HEK293 (cell line): Measurements from ENCODE around the gene FBXO45.

ENCODE experiments used
- CTCF ChIA-PET: fragments of 350-600 bp; formaldehyde crosslinking; extraction: SDS; loops from one replicate; lab custom pipeline; 2021; ENCODE audit warnings: antibody characterized with exemption; lab: Yijun Ruan, JAX
- POLR2A ChIA-PET: fragments of 300-600 bp; formaldehyde crosslinking; extraction: SDS; loops from one replicate; lab custom pipeline; 2020; ENCODE audit warnings: antibody characterized with exemption, inconsistent platforms; lab: Yijun Ruan, JAX
- H3K27ac ChIP-seq: fragments of 200-500 bp; sonication (Bioruptor generic); 2 replicates; pipeline ENCODE4 v1.5.1; 2014; ENCODE audit warnings: low read depth, low read length, control low read depth, inconsistent platforms; ENCODE audit errors: extremely low read depth
- H3K36me3 ChIP-seq, 2 experiments: fragments of 200-500 bp in 1 of 2; sonication (Bioruptor generic) in 1 of 2; 1 replicate in 1 of 2; 2 replicates in 1 of 2; pipeline ENCODE4 v1.5.1; 2014 to 2017; ENCODE audit warnings: inconsistent platforms in 2 of 2, low read length in 2 of 2; ENCODE audit not compliant: control insufficient read depth in 2 of 2, insufficient read depth in 1 of 2
- H3K4me1 ChIP-seq: fragments of 200-500 bp; sonication (Bioruptor generic); 2 replicates; pipeline ENCODE4 v1.5.1; 2014; ENCODE audit warnings: mild to moderate bottlenecking, low read length, inconsistent platforms; ENCODE audit not compliant: control insufficient read depth, insufficient read depth
- H3K4me3 ChIP-seq: 2 replicates; pipeline ENCODE4 v1.5.1; 2011; ENCODE audit warnings: low read depth, mild to moderate bottlenecking, control low read depth, low read length, moderate library complexity
- H3K9me3 ChIP-seq: fragments of 200-500 bp; sonication (Bioruptor generic); 2 replicates; pipeline ENCODE4 v1.5.1; 2014; ENCODE audit warnings: low read depth, low read length, inconsistent platforms; ENCODE audit not compliant: control insufficient read depth, insufficient read depth
- ATF2 ChIP-seq: fragments of 450-650 bp; formaldehyde crosslinking; IDR thresholded peaks from 2 replicates; pipeline ENCODE4 v1.5.1; 2016; ENCODE audit warnings: missing biosample characterization, missing genetic modification characterization, low read depth
- BCL6B ChIP-seq: fragments of 450-650 bp; formaldehyde crosslinking; IDR thresholded peaks from 2 replicates; pipeline ENCODE4 v1.5.1; 2017; ENCODE audit warnings: missing biosample characterization, missing genetic modification characterization
- FEZF1 ChIP-seq: fragments of 450-650 bp; formaldehyde crosslinking; IDR thresholded peaks from 2 replicates; pipeline ENCODE4 v1.5.1; 2016; ENCODE audit warnings: missing biosample characterization, missing genetic modification characterization
- GLIS2 ChIP-seq: fragments of 450-650 bp; formaldehyde crosslinking; IDR thresholded peaks from 2 replicates; pipeline ENCODE4 v1.5.1; 2016; ENCODE audit warnings: missing biosample characterization, missing genetic modification characterization
- KLF8 ChIP-seq: fragments of 450-650 bp; formaldehyde crosslinking; IDR thresholded peaks from 2 replicates; pipeline ENCODE4 v1.5.1; 2016; ENCODE audit warnings: missing biosample characterization, missing genetic modification characterization
- ZIC2 ChIP-seq: fragments of 450-650 bp; formaldehyde crosslinking; IDR thresholded peaks from 2 replicates; pipeline ENCODE4 v1.5.1; 2016; ENCODE audit warnings: missing biosample characterization, missing genetic modification characterization
- ZNF132 ChIP-seq: fragments of 450-650 bp; formaldehyde crosslinking; IDR thresholded peaks from 2 replicates; pipeline ENCODE4 v1.5.1; 2017; ENCODE audit warnings: missing biosample characterization, missing genetic modification characterization, borderline replicate concordance
- ZNF138 ChIP-seq: fragments of 450-650 bp; formaldehyde crosslinking; IDR thresholded peaks from 2 replicates; pipeline ENCODE4 v1.5.1; 2016; ENCODE audit warnings: missing biosample characterization, missing genetic modification characterization, borderline replicate concordance
- ZNF324 ChIP-seq: fragments of 450-650 bp; formaldehyde crosslinking; IDR thresholded peaks from 2 replicates; pipeline ENCODE4 v1.5.1; 2016; ENCODE audit warnings: missing biosample characterization, missing genetic modification characterization
- ZNF501 ChIP-seq: fragments of 450-650 bp; formaldehyde crosslinking; IDR thresholded peaks from 2 replicates; pipeline ENCODE4 v1.5.1; 2016; ENCODE audit warnings: missing biosample characterization, missing genetic modification characterization
- ZNF704 ChIP-seq: fragments of 450-650 bp; formaldehyde crosslinking; IDR thresholded peaks from 2 replicates; pipeline ENCODE4 v1.5.1; 2016; ENCODE audit warnings: missing biosample characterization, missing genetic modification characterization
- TF ChIP-seq, protein P1 (sequence below): fragments of 450-650 bp; formaldehyde crosslinking; conservative IDR thresholded peaks from 2 replicates; pipeline ENCODE4 v1.5.1; 2016; ENCODE audit warnings: low read depth, missing biosample characterization, missing genetic modification characterization
- TF ChIP-seq, protein P2 (sequence below): fragments of 450-650 bp; formaldehyde crosslinking; IDR thresholded peaks from 2 replicates; pipeline ENCODE4 v1.5.1; 2016; ENCODE audit warnings: missing biosample characterization, missing genetic modification characterization
- TF ChIP-seq, protein P3 (sequence below): fragments of 450-650 bp; formaldehyde crosslinking; IDR thresholded peaks from 2 replicates; pipeline ENCODE4 v1.5.1; 2016; ENCODE audit warnings: missing biosample characterization, missing genetic modification characterization, borderline replicate concordance

The FBXO45 gene

GRCh38 chr3:196632046-196632751, 63.7 kb downstream of the FBXO45 start (continued):
- TF ChIP-seq, protein P1, sequence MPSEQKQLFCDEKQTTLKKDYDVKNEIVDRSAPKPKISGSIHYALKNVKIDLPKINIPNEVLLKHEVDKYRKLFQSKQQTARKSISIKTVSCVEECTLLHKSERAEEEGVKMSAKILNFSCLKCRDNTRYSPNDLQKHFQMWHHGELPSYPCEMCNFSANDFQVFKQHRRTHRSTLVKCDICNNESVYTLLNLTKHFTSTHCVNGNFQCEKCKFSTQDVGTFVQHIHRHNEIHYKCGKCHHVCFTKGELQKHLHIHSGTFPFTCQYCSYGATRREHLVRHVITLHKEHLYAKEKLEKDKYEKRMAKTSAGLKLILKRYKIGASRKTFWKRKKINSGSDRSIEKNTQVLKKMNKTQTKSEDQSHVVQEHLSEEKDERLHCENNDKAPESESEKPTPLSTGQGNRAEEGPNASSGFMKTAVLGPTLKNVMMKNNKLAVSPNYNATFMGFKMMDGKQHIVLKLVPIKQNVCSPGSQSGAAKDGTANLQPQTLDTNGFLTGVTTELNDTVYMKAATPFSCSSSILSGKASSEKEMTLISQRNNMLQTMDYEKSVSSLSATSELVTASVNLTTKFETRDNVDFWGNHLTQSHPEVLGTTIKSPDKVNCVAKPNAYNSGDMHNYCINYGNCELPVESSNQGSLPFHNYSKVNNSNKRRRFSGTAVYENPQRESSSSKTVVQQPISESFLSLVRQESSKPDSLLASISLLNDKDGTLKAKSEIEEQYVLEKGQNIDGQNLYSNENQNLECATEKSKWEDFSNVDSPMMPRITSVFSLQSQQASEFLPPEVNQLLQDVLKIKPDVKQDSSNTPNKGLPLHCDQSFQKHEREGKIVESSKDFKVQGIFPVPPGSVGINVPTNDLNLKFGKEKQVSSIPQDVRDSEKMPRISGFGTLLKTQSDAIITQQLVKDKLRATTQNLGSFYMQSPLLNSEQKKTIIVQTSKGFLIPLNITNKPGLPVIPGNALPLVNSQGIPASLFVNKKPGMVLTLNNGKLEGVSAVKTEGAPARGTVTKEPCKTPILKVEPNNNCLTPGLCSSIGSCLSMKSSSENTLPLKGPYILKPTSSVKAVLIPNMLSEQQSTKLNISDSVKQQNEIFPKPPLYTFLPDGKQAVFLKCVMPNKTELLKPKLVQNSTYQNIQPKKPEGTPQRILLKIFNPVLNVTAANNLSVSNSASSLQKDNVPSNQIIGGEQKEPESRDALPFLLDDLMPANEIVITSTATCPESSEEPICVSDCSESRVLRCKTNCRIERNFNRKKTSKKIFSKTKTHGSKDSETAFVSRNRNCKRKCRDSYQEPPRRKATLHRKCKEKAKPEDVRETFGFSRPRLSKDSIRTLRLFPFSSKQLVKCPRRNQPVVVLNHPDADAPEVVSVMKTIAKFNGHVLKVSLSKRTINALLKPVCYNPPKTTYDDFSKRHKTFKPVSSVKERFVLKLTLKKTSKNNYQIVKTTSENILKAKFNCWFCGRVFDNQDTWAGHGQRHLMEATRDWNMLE (tag by site-specific recombination) = no peak
- TF ChIP-seq ZNF132 (tag by site-specific recombination) = no peak
- no peak for TF ChIP-seq BCL6B
- TF ChIP-seq ZNF704 (tag by site-specific recombination) = no peak
- no peak for TF ChIP-seq ZNF501
- TF ChIP-seq ZNF324 (tag by site-specific recombination) = no peak
- TF ChIP-seq KLF8 (tag by site-specific recombination) = peak; percentile 57; the same call in 1 of the 2 replicates
- no peak for TF ChIP-seq ZNF138 (tag by site-specific recombination)
- peak; percentile 98 for TF ChIP-seq GLIS2 (tag by site-specific recombination)
- no peak for TF ChIP-seq FEZF1 (tag by site-specific recombination)

- H3K4me3 ChIP-seq = no peak overlapping the region
- H3K9me3 ChIP-seq = no peaks in the 10 kb centered on the region
- CTCF ChIA-PET = interaction anchor here (0.6 kb wide), 1 partner anchor 869 kb away, joined by 4 read pairs; no protein-coding TSS in a partner anchor
- H3K27ac ChIP-seq = no peak overlapping the region
- H3K36me3 ChIP-seq = no peaks in the 10 kb centered on the region
- H3K4me1 ChIP-seq = 0 out of 2 replicates have a peak, but pooled peaks cover 2% of the 10 kb centered on the region
- POLR2A ChIA-PET = interaction anchor here (0.7 kb wide), 1 partner anchor 18 kb away, joined by 4 read pairs; no protein-coding TSS in a partner anchor
- TF ChIP-seq, protein P2, sequence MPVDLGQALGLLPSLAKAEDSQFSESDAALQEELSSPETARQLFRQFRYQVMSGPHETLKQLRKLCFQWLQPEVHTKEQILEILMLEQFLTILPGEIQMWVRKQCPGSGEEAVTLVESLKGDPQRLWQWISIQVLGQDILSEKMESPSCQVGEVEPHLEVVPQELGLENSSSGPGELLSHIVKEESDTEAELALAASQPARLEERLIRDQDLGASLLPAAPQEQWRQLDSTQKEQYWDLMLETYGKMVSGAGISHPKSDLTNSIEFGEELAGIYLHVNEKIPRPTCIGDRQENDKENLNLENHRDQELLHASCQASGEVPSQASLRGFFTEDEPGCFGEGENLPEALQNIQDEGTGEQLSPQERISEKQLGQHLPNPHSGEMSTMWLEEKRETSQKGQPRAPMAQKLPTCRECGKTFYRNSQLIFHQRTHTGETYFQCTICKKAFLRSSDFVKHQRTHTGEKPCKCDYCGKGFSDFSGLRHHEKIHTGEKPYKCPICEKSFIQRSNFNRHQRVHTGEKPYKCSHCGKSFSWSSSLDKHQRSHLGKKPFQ (tag by site-specific recombination) = peak; percentile 34; the same call in 1 of the 2 replicates
- TF ChIP-seq ZIC2 (no peak), ATF2 (tag by site-specific recombination) (no peak), BCL6B (no peak)
- TF ChIP-seq, protein P3, sequence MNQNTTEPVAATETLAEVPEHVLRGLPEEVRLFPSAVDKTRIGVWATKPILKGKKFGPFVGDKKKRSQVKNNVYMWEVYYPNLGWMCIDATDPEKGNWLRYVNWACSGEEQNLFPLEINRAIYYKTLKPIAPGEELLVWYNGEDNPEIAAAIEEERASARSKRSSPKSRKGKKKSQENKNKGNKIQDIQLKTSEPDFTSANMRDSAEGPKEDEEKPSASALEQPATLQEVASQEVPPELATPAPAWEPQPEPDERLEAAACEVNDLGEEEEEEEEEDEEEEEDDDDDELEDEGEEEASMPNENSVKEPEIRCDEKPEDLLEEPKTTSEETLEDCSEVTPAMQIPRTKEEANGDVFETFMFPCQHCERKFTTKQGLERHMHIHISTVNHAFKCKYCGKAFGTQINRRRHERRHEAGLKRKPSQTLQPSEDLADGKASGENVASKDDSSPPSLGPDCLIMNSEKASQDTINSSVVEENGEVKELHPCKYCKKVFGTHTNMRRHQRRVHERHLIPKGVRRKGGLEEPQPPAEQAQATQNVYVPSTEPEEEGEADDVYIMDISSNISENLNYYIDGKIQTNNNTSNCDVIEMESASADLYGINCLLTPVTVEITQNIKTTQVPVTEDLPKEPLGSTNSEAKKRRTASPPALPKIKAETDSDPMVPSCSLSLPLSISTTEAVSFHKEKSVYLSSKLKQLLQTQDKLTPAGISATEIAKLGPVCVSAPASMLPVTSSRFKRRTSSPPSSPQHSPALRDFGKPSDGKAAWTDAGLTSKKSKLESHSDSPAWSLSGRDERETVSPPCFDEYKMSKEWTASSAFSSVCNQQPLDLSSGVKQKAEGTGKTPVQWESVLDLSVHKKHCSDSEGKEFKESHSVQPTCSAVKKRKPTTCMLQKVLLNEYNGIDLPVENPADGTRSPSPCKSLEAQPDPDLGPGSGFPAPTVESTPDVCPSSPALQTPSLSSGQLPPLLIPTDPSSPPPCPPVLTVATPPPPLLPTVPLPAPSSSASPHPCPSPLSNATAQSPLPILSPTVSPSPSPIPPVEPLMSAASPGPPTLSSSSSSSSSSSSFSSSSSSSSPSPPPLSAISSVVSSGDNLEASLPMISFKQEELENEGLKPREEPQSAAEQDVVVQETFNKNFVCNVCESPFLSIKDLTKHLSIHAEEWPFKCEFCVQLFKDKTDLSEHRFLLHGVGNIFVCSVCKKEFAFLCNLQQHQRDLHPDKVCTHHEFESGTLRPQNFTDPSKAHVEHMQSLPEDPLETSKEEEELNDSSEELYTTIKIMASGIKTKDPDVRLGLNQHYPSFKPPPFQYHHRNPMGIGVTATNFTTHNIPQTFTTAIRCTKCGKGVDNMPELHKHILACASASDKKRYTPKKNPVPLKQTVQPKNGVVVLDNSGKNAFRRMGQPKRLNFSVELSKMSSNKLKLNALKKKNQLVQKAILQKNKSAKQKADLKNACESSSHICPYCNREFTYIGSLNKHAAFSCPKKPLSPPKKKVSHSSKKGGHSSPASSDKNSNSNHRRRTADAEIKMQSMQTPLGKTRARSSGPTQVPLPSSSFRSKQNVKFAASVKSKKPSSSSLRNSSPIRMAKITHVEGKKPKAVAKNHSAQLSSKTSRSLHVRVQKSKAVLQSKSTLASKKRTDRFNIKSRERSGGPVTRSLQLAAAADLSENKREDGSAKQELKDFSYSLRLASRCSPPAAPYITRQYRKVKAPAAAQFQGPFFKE (tag by site-specific recombination) = no peak
These were observed 65.2 kb downstream of the FBXO45 start for GRCh38 chr3:196633555-196634151.
